Effector memory CD8-positive, alpha-beta T cell (primary cell): ENCODE measurements around the gene PRKCZ.

Experiments
- ATAC-seq: fragments of 150-1000 bp; cut with Tn5 transposase; replicated peaks from 2 replicates; pipeline ENCODE4 v1.10.0; 2021; ENCODE audit warnings: mild to moderate bottlenecking, moderate library complexity
- DNase-seq, 3 experiments: peaks; one replicate each; pipeline ENCODE4 v3.0.0; 2021
- H3K27ac Mint-ChIP-seq, 2 donors: one replicate each; pipeline ENCODE4 v1.8.0; 2022; ENCODE audit warnings: mild to moderate bottlenecking in 2 of 2, mixed read lengths in 2 of 2, moderate library complexity in 2 of 2
- H3K27me3 Mint-ChIP-seq, 2 donors: one replicate each; pipeline ENCODE4 v1.8.0; 2022; ENCODE audit warnings: mixed read lengths in 2 of 2
- H3K36me3 Mint-ChIP-seq: one replicate; pipeline ENCODE4 v1.8.0; 2022; ENCODE audit warnings: mild to moderate bottlenecking, moderate library complexity, mixed read lengths; ENCODE audit not compliant: insufficient read depth
- H3K4me1 Mint-ChIP-seq, 2 donors: one replicate each; pipeline ENCODE4 v1.8.0; 2022; ENCODE audit warnings: low read depth in 2 of 2, mixed read lengths in 2 of 2
- H3K4me3 Mint-ChIP-seq, 2 donors: one replicate each; pipeline ENCODE4 v1.8.0; 2022; ENCODE audit warnings: mild to moderate bottlenecking in 2 of 2, mixed read lengths in 2 of 2, moderate library complexity in 2 of 2
- H3K9me3 Mint-ChIP-seq, 2 donors: one replicate each; pipeline ENCODE4 v1.8.0; 2022; ENCODE audit warnings: mixed read lengths in 2 of 2

The PRKCZ gene

GRCh38 chr1:2103266-2103900 is 53.2 kb downstream of the PRKCZ start:
- Mint-ChIP-seq H3K4me1 (peaks cover 8% of the 10 kb centered on the region in 2 donors), H3K27ac (no peak overlapping the region), H3K36me3 (peaks cover 3% of the 10 kb centered on the region), H3K27me3 (no peaks in the 10 kb centered on the region), H3K9me3 (no peaks in the 10 kb centered on the region), H3K4me3 (no peak overlapping the region)
- ATAC-seq (no peak), DNase-seq (no peak)

- Mint-ChIP-seq H3K27me3 (no peaks in the 10 kb centered on the region), H3K4me3 (no peak overlapping the region), H3K36me3 (peaks cover 3% of the 10 kb centered on the region), H3K9me3 (no peaks in the 10 kb centered on the region), H3K27ac (peak overlapping the region in 1 of 2 donors; percentile 72), H3K4me1 (peaks cover 8% of the 10 kb centered on the region in 2 donors)
- ATAC-seq = no peak
- no peak for DNase-seq
These were observed 53.8 kb downstream of the PRKCZ start for GRCh38 chr1:2103901-2104590.

GRCh38 chr1:2104621-2105427 is 54.6 kb downstream of the PRKCZ start:
- Mint-ChIP-seq H3K36me3 (peaks cover 3% of the 10 kb centered on the region), H3K4me3 (no peak overlapping the region), H3K27ac (peak overlapping the region in 1 of 2 donors; percentile 72), H3K27me3 (no peaks in the 10 kb centered on the region), H3K9me3 (no peaks in the 10 kb centered on the region), H3K4me1 (peaks cover 8% of the 10 kb centered on the region in 2 donors)
- DNase-seq (no peak), ATAC-seq (no peak)

GRCh38 chr1:2105781-2106524 is 55.7 kb downstream of the PRKCZ start:
- Mint-ChIP-seq H3K27me3 (no peaks in the 10 kb centered on the region), H3K27ac (no peak overlapping the region), H3K4me3 (no peak overlapping the region), H3K9me3 (no peaks in the 10 kb centered on the region), H3K36me3 (peaks cover 3% of the 10 kb centered on the region), H3K4me1 (peaks cover 3 to 4% of the 10 kb centered on the region in 2 donors)
- ATAC-seq (no peak), DNase-seq (no peak)

- no peak overlapping the region for H3K27ac Mint-ChIP-seq
- H3K36me3 Mint-ChIP-seq = peaks cover 3% of the 10 kb centered on the region
- H3K9me3 Mint-ChIP-seq = no peaks in the 10 kb centered on the region
- DNase-seq = no peak
- H3K4me1 Mint-ChIP-seq = no peaks in the 10 kb centered on the region
- H3K27me3 Mint-ChIP-seq = no peaks in the 10 kb centered on the region
- no peak overlapping the region for H3K4me3 Mint-ChIP-seq
- no peak for ATAC-seq
These were observed 56.6 kb downstream of the PRKCZ start for GRCh38 chr1:2106659-2107405.

- DNase-seq (no peak), ATAC-seq (no peak)
- no peak overlapping the region for H3K27ac Mint-ChIP-seq
These were observed 57.5 kb downstream of the PRKCZ start for GRCh38 chr1:2107586-2108212.

GRCh38 chr1:2108213-2108876 is 58.1 kb downstream of the PRKCZ start:
- Mint-ChIP-seq H3K9me3 (no peaks in the 10 kb centered on the region), H3K27me3 (no peaks in the 10 kb centered on the region), H3K4me3 (no peak overlapping the region), H3K36me3 (peaks cover 3% of the 10 kb centered on the region), H3K27ac (no peak overlapping the region), H3K4me1 (peaks cover 0 to 1% of the 10 kb centered on the region in 2 donors)
- ATAC-seq (no peak), DNase-seq (no peak)

More at GRCh38 chr1:2107586-2108212, 57.5 kb downstream of the PRKCZ start:
- H3K4me1 Mint-ChIP-seq = peaks cover 0 to 1% of the 10 kb centered on the region in 2 donors
- no peak overlapping the region for H3K4me3 Mint-ChIP-seq
- no peaks in the 10 kb centered on the region for H3K27me3 Mint-ChIP-seq
- peaks cover 3% of the 10 kb centered on the region for H3K36me3 Mint-ChIP-seq
- no peaks in the 10 kb centered on the region for H3K9me3 Mint-ChIP-seq

GRCh38 chr1:2108877-2109580 is 58.8 kb downstream of the PRKCZ start:
- Mint-ChIP-seq H3K27me3 (no peaks in the 10 kb centered on the region), H3K9me3 (no peaks in the 10 kb centered on the region), H3K27ac (no peak overlapping the region), H3K4me1 (peaks cover 0 to 1% of the 10 kb centered on the region in 2 donors), H3K4me3 (no peak overlapping the region), H3K36me3 (peaks cover 3% of the 10 kb centered on the region)
- no peak for DNase-seq
- no peak for ATAC-seq

- ATAC-seq (no peak), DNase-seq (no peak)
- no peaks in the 10 kb centered on the region for H3K36me3 Mint-ChIP-seq
- peaks cover 0 to 1% of the 10 kb centered on the region in 2 donors for H3K4me1 Mint-ChIP-seq
- H3K9me3 Mint-ChIP-seq = no peaks in the 10 kb centered on the region
- H3K27ac Mint-ChIP-seq = no peak overlapping the region
- no peaks in the 10 kb centered on the region for H3K27me3 Mint-ChIP-seq
- H3K4me3 Mint-ChIP-seq = no peak overlapping the region
These were observed 59.4 kb downstream of the PRKCZ start for GRCh38 chr1:2109581-2110021.

GRCh38 chr1:2110191-2110737 is 60.1 kb downstream of the PRKCZ start:
- Mint-ChIP-seq H3K4me3 (no peak overlapping the region), H3K27ac (no peak overlapping the region), H3K9me3 (no peaks in the 10 kb centered on the region), H3K36me3 (no peaks in the 10 kb centered on the region), H3K4me1 (peaks cover 0 to 4% of the 10 kb centered on the region in 2 donors), H3K27me3 (no peaks in the 10 kb centered on the region)
- ATAC-seq = no peak
- DNase-seq = no peak
